Liver (tissue), 9 donors: Measurements from ENCODE around the gene AK1. TPM values are rescaled to one million over a fixed set of nuclear protein-coding genes. Genes with fewer than 3 reads are reported as not detected.
A peak's percentile ranks its signal among the peaks of the same experiment; 100 is the strongest.

ENCODE experiments used
- DNase-seq: peaks from one replicate; pipeline ENCODE4 v3.0.0-alpha.2; 2017; ENCODE audit warnings: low spot score
- H3K27ac ChIP-seq, 2 donors: one replicate each; pipeline ENCODE4 v1.7.0; 2013; ENCODE audit warnings: inconsistent platforms in 2 of 2, low read length in 2 of 2, control low read depth in 1 of 2, low read depth in 1 of 2, mild to moderate bottlenecking in 1 of 2
- H3K27me3 ChIP-seq, 4 donors: one replicate each; pipeline versions ENCODE4 v1.6.1 to v1.7.0; 2013; ENCODE audit warnings: low read length in 3 of 4, inconsistent platforms in 1 of 4, mild to moderate bottlenecking in 1 of 4, moderate library complexity in 1 of 4; ENCODE audit not compliant: control insufficient read depth in 4 of 4, insufficient read depth in 4 of 4
- H3K36me3 ChIP-seq, 4 donors: one replicate each; pipeline versions ENCODE4 v1.6.1 to v1.7.0; 2013; ENCODE audit warnings: low read length in 3 of 4, mild to moderate bottlenecking in 3 of 4, low read depth in 1 of 4, moderate library complexity in 1 of 4; ENCODE audit not compliant: control insufficient read depth in 4 of 4, insufficient read depth in 3 of 4
- H3K4me1 ChIP-seq, 4 donors: one replicate each; pipeline versions ENCODE4 v1.6.1 to v1.7.0; 2013; ENCODE audit warnings: low read length in 3 of 4, mild to moderate bottlenecking in 3 of 4, moderate library complexity in 1 of 4; ENCODE audit not compliant: control insufficient read depth in 4 of 4, insufficient read depth in 4 of 4
- H3K4me3 ChIP-seq, 3 donors: one replicate each; pipeline versions ENCODE4 v1.6.1 to v1.7.0; 2013; ENCODE audit warnings: low read length in 3 of 3, control low read depth in 1 of 3, low read depth in 1 of 3, mild to moderate bottlenecking in 1 of 3
- H3K9ac ChIP-seq, 2 donors: one replicate each; pipeline ENCODE4 v1.7.0; 2013; ENCODE audit warnings: low read length in 2 of 2, mild to moderate bottlenecking in 2 of 2, moderate library complexity in 2 of 2, control low read depth in 1 of 2, low read depth in 1 of 2
- H3K9me3 ChIP-seq, 4 donors: one replicate each; pipeline versions ENCODE4 v1.6.1 to v1.7.0; 2013; ENCODE audit warnings: low read length in 3 of 4; ENCODE audit not compliant: control insufficient read depth in 4 of 4
- ATF3 ChIP-seq: IDR thresholded peaks from 2 replicates; pipeline ENCODE4 v1.6.1; 2016; ENCODE audit warnings: antibody characterized with exemption
- EGR1 ChIP-seq, 2 donors: IDR thresholded peaks; 2 replicates each; pipeline ENCODE4 v1.6.1; 2016 to 2018; ENCODE audit warnings: antibody characterized with exemption in 2 of 2, low read depth in 2 of 2
- FOXA1 ChIP-seq: IDR thresholded peaks from 2 replicates; pipeline ENCODE4 v1.6.1; 2016; ENCODE audit warnings: antibody characterized with exemption
- FOXA2 ChIP-seq: IDR thresholded peaks from 2 replicates; pipeline ENCODE4 v1.6.1; 2016; ENCODE audit warnings: antibody characterized with exemption
- GABPA ChIP-seq, 2 donors: IDR thresholded peaks in 1 of 2; conservative IDR thresholded peaks in 1 of 2; 2 replicates each; pipeline ENCODE4 v1.6.1; 2016; ENCODE audit warnings: antibody characterized with exemption in 2 of 2, mild to moderate bottlenecking in 1 of 2, moderate library complexity in 1 of 2
- MAX ChIP-seq: IDR thresholded peaks from 2 replicates; pipeline ENCODE4 v1.6.1; 2016; ENCODE audit warnings: antibody characterized with exemption
- NR2F2 ChIP-seq: IDR thresholded peaks from 2 replicates; pipeline ENCODE4 v1.6.1; 2016; ENCODE audit warnings: antibody characterized with exemption
- RAD21 ChIP-seq, 2 donors: IDR thresholded peaks; 2 replicates each; pipeline ENCODE4 v1.6.1; 2016; ENCODE audit warnings: antibody characterized with exemption in 2 of 2, mild to moderate bottlenecking in 2 of 2
- RXRA ChIP-seq, 2 donors: IDR thresholded peaks; 2 replicates each; pipeline ENCODE4 v1.6.1; 2017 to 2018; ENCODE audit warnings: antibody characterized with exemption in 2 of 2, mild to moderate bottlenecking in 1 of 2
- SP1 ChIP-seq: IDR thresholded peaks from 2 replicates; pipeline ENCODE4 v1.6.1; 2018; ENCODE audit warnings: antibody characterized with exemption, mild to moderate bottlenecking
- TAF1 ChIP-seq: conservative IDR thresholded peaks from 2 replicates; pipeline ENCODE4 v1.6.1; 2016; ENCODE audit warnings: antibody characterized with exemption, mild to moderate bottlenecking
- YY1 ChIP-seq: IDR thresholded peaks from 2 replicates; pipeline ENCODE4 v1.6.1; 2016; ENCODE audit warnings: antibody characterized with exemption, mild to moderate bottlenecking
- ZBTB33 ChIP-seq: IDR thresholded peaks from 2 replicates; pipeline ENCODE4 v1.6.1; 2016; ENCODE audit warnings: antibody characterized with exemption
- WGBS: extraction: QIAGEN DNeasy Blood & Tissue Kit; methylation state at CpG from one replicate; pipeline ENCODE4 v1.1.7; 2013; 5-methylcytosine and 5-hydroxymethylcytosine counted together
- polyA plus RNA-seq, 2 donors: library from polyadenylated mRNA; stranded (reverse) in 1 of 2; unstranded in 1 of 2; fragments of 200-250 nt in 1 of 2; fragments of >200 nt in 1 of 2; fragmentation: Nextera tagmentation in 1 of 2; extraction: Ambion mirVana in 1 of 2; gene quantifications; one replicate each; pipeline versions ENCODE4 v1.2.1 to v1.2.3, GENCODE V29; 2013 to 2015
- total RNA-seq, 2 donors: library from RNA; depleted of rRNA; stranded (reverse); fragments of >200 nt; gene quantifications; one replicate each; pipeline ENCODE4 v1.2.3, GENCODE V29; 2014
- TF ChIP-seq, protein P1 (sequence below): IDR thresholded peaks from 2 replicates; pipeline ENCODE4 v1.6.1; 2016; ENCODE audit warnings: antibody characterized with exemption, mild to moderate bottlenecking
- TF ChIP-seq, protein P2 (sequence below): fragments of 150-350 bp; IDR thresholded peaks from 2 replicates; pipeline ENCODE4 v1.5.1; 2017; ENCODE audit warnings: improper control_type of control experiment, low read depth, low read length; ENCODE audit not compliant: missing input control
- donor health status: healthy.
- donor health status: healthy.
- donor health status: healthy.
- donor health status: healthy.
- donor health status: healthy.

Gene AK1
- total and polyA plus RNA-seq, 4 donors: 10.6 to 78.3 (median 29.6) TPM

DNA sequence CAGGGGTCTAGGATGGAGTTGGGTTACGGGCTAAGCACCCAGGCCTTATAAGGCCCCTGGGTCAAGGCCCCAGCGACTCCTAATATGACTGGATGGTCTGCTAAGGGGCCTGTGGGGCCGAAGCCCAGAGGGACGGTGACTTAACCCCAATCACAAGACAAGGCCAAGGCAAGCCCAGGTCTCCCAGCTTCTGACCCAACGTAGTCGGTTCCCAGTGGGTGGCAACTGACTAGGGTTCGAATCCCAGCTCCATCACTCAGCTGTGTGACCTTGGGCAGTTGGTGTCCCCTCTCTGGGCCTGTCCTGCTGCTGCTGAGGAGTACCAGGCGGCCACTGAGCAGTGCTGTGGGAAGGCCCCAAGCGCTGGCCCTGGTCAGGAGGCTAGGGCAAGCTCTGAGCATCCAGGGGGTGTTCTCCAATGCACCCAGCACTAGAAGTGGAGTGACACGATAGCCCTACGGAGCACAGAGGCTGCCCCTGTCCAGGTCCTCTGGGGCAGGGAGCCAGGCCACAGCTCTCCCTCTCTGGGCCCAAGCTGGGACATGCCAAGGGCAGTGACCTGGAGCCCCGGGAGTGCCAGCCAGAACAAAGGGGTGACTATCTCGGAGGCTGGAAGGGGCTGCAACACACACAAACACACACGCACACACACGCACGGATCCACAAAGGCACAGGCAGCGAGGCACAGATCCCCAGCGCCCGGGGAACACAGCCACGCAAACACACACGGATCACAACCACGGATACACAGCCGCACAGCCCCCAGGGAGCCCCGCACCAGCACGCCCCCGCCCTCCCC lies 512 bp downstream of the AK1 start:
- 34% methylated on average over 26 of the region's 26 CpGs for WGBS
- no peak for DNase-seq
- H3K4me1 ChIP-seq: peaks cover 10 to 37% (median 24%) of the 10 kb centered on the region in 4 donors

DNA sequence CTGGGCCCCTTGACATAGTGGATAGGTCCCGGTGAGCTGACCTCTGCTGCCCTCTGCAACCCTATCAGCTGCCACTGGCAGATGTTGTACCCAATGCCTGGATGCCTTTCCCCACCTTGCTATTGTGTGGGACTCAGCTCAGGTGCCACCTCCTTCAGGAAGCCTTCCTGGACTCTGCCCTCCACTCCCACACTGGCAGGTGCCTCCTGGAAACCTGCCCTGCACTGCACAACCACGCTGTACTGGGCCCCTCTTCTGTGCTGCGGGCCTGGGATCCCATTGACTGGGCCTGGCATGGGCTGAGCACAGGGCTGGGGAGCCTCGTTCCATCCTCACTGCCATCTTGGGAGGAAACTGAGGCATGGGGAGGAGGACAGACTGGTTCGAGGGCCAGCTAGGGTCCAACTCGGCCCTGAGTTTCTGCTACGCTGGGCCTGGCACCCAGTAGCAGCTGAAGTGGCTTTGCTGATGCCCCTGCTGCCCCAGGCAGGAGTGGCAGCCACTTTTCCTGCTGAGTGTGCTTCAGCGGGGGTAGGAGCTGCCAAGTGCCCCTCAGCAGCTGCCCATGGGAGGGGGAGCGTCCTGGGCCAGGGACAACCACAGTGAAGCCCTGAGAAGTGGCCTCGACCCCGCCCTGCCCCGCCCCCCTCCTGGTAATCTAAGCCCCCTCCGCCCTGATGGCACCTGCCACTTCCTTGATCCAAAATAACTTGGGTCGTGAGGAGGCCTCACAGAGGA lies 1.3 kb downstream of the AK1 start:
- Histone ChIP-seq H3K4me3 (no peak overlapping the region), H3K9ac (no peak overlapping the region), H3K9me3 (no peaks in the 10 kb centered on the region), H3K27me3 (no peaks in the 10 kb centered on the region), H3K36me3 (peaks cover 0 to 3% (median under 1%) of the 10 kb centered on the region in 4 donors), H3K4me1 (peaks cover 10 to 37% (median 24%) of the 10 kb centered on the region in 4 donors), H3K27ac (no peak overlapping the region)
- DNase-seq: peak; percentile 69
- no peak for TF ChIP-seq RXRA (IDR thresholded peaks at IDR 0.05)
- no peak for TF ChIP-seq GABPA (IDR thresholded peaks at IDR 0.05 in 1 of 2, conservative IDR thresholded peaks at IDR 0.05 in 1 of 2)
- TF ChIP-seq TAF1: no peak
- TF ChIP-seq YY1: no peak
- TF ChIP-seq RAD21 (IDR thresholded peaks at IDR 0.05): no peak
- no peak for TF ChIP-seq ATF3
- TF ChIP-seq SP1: no peak
- no peak for TF ChIP-seq EGR1 (IDR thresholded peaks at IDR 0.05; ENCODE audit: low read depth in 2 of 2)
- TF ChIP-seq MAX: no peak
- no peak for TF ChIP-seq ZBTB33
- no peak for TF ChIP-seq FOXA2
- TF ChIP-seq NR2F2: no peak
- TF ChIP-seq, protein P1, sequence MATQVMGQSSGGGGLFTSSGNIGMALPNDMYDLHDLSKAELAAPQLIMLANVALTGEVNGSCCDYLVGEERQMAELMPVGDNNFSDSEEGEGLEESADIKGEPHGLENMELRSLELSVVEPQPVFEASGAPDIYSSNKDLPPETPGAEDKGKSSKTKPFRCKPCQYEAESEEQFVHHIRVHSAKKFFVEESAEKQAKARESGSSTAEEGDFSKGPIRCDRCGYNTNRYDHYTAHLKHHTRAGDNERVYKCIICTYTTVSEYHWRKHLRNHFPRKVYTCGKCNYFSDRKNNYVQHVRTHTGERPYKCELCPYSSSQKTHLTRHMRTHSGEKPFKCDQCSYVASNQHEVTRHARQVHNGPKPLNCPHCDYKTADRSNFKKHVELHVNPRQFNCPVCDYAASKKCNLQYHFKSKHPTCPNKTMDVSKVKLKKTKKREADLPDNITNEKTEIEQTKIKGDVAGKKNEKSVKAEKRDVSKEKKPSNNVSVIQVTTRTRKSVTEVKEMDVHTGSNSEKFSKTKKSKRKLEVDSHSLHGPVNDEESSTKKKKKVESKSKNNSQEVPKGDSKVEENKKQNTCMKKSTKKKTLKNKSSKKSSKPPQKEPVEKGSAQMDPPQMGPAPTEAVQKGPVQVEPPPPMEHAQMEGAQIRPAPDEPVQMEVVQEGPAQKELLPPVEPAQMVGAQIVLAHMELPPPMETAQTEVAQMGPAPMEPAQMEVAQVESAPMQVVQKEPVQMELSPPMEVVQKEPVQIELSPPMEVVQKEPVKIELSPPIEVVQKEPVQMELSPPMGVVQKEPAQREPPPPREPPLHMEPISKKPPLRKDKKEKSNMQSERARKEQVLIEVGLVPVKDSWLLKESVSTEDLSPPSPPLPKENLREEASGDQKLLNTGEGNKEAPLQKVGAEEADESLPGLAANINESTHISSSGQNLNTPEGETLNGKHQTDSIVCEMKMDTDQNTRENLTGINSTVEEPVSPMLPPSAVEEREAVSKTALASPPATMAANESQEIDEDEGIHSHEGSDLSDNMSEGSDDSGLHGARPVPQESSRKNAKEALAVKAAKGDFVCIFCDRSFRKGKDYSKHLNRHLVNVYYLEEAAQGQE: no peak
- no peak for TF ChIP-seq FOXA1
- TF ChIP-seq, protein P2, sequence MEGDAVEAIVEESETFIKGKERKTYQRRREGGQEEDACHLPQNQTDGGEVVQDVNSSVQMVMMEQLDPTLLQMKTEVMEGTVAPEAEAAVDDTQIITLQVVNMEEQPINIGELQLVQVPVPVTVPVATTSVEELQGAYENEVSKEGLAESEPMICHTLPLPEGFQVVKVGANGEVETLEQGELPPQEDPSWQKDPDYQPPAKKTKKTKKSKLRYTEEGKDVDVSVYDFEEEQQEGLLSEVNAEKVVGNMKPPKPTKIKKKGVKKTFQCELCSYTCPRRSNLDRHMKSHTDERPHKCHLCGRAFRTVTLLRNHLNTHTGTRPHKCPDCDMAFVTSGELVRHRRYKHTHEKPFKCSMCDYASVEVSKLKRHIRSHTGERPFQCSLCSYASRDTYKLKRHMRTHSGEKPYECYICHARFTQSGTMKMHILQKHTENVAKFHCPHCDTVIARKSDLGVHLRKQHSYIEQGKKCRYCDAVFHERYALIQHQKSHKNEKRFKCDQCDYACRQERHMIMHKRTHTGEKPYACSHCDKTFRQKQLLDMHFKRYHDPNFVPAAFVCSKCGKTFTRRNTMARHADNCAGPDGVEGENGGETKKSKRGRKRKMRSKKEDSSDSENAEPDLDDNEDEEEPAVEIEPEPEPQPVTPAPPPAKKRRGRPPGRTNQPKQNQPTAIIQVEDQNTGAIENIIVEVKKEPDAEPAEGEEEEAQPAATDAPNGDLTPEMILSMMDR: no peak
- 86% methylated on average over 14 of the region's 14 CpGs for WGBS

More for the DNA sequence above, 512 bp downstream of the AK1 start:
- peaks cover 0 to 2% (median under 1%) of the 10 kb centered on the region in 4 donors for H3K36me3 ChIP-seq
- peak overlapping the region; percentile 25 to 35 for H3K27ac ChIP-seq
- no peaks in the 10 kb centered on the region for H3K9me3 ChIP-seq
- peak overlapping the region; percentile 31 to 46 for H3K9ac ChIP-seq
- peak overlapping the region; percentile 26 to 73 (median 71) for H3K4me3 ChIP-seq
- TF ChIP-seq FOXA2 (no peak), ATF3 (no peak), RAD21 (IDR thresholded peaks at IDR 0.05) (no peak), RXRA (IDR thresholded peaks at IDR 0.05) (peak in 1 of 2 donors; percentile 25), EGR1 (IDR thresholded peaks at IDR 0.05; ENCODE audit: low read depth in 2 of 2) (no peak), GABPA (IDR thresholded peaks at IDR 0.05 in 1 of 2, conservative IDR thresholded peaks at IDR 0.05 in 1 of 2) (no peak)
- no peaks in the 10 kb centered on the region for H3K27me3 ChIP-seq
